Adrenal gland (tissue), 5 donors: ENCODE data around the gene RNF31.

ENCODE experiments used
- CTCF ChIP-seq, 6 experiments: fragments of 450-650 bp in 4 of 6; fragments of 200-600 bp in 2 of 6; sonication (generic) in 1 of 6; IDR thresholded peaks; 1 replicate in 5 of 6; 2 replicates in 1 of 6; pipeline versions ENCODE4 v1.5.1 to v1.8.0; 2016 to 2021; ENCODE audit warnings: antibody characterized with exemption in 6 of 6, mild to moderate bottlenecking in 2 of 6, moderate library complexity in 1 of 6
- POLR2A ChIP-seq, 2 donors: fragments of 450-650 bp; IDR thresholded peaks; one replicate each; pipeline ENCODE4 v1.6.1; 2017; ENCODE audit warnings: antibody characterized with exemption in 2 of 2, mild to moderate bottlenecking in 2 of 2, moderate library complexity in 1 of 2
- donor health status: DM: no; HTN: no; CAD: no.

- TF ChIP-seq POLR2A (IDR thresholded peaks at IDR 0.05) (no peak), CTCF (IDR thresholded peaks at IDR 0.05) (no peak)
Measured at GRCh38 chr14:24122898-24123297, 24.4 kb upstream of the RNF31 start.
